PC-3 (cell line): Measurements from ENCODE around the gene ERICH3. TPM values are rescaled to one million over a fixed set of nuclear protein-coding genes. Genes with fewer than 3 reads are reported as not detected.
A peak's percentile ranks its signal among the peaks of the same experiment; 100 is the strongest.

ENCODE experiments used
- ATAC-seq: fragments of 200-7000 bp; cut with Tn5 transposase; 2 replicates; pipeline ENCODE4 v1.9.1; 2020; ENCODE audit warnings: mild to moderate bottlenecking, moderate library complexity
- BruUV-seq: library from RNA; stranded (reverse); fragments of 400-500 nt; replicated peaks from 2 replicates; lab custom pipeline; 2021; lab: Mats Ljungman, UMichigan
- CTCF ChIA-PET: fragments of 300-600 bp; sonication (Branson Sonifier 250); formaldehyde crosslinking; loops from one replicate; lab custom pipeline; 2022; ENCODE audit warnings: antibody characterized with exemption; lab: Charles Lee
- POLR2A ChIA-PET: fragments of 300-600 bp; sonication (Branson Sonifier 250); formaldehyde crosslinking; loops from one replicate; lab custom pipeline; 2022; ENCODE audit warnings: antibody characterized with exemption; ENCODE audit not compliant: unreplicated experiment; lab: Charles Lee
- DNase-seq: peaks from one replicate; pipeline ENCODE4 v3.0.0-alpha.2; 2015
- H2AFZ ChIP-seq: fragments of 300-600 bp; sonication (generic); 2 replicates; pipeline ENCODE4 v1.6.0; 2016; ENCODE audit warnings: antibody characterized with exemption, low read length
- H3F3A ChIP-seq: fragments of 300-600 bp; sonication (generic); one replicate; pipeline ENCODE4 v1.6.0; 2017; ENCODE audit warnings: antibody characterized with exemption, low read length, control low read depth, mild to moderate bottlenecking; ENCODE audit not compliant: unreplicated experiment
- H3K27ac ChIP-seq: fragments of 300-600 bp; sonication (generic); 2 replicates; pipeline ENCODE4 v1.5.1; 2016; ENCODE audit warnings: mild to moderate bottlenecking, low read length
- H3K27me3 ChIP-seq: fragments of 300-600 bp; sonication (generic); 2 replicates; pipeline ENCODE4 v1.6.1; 2016; ENCODE audit warnings: low read length, mixed read lengths
- H3K36me3 ChIP-seq: fragments of 300-600 bp; sonication (generic); 2 replicates; pipeline ENCODE4 v1.6.1; 2016; ENCODE audit warnings: low read depth, mixed run types, low read length, mixed read lengths
- H3K4me1 ChIP-seq: fragments of 300-600 bp; sonication (generic); 2 replicates; pipeline ENCODE4 v1.5.1; 2016; ENCODE audit warnings: low read length; ENCODE audit not compliant: insufficient read depth
- H3K4me2 ChIP-seq: fragments of 300-600 bp; sonication (generic); 2 replicates; pipeline ENCODE4 v1.6.0; 2016; ENCODE audit warnings: low read length
- H3K4me3 ChIP-seq: fragments of 300-600 bp; sonication (generic); 2 replicates; pipeline ENCODE4 v1.5.1; 2016; ENCODE audit warnings: mild to moderate bottlenecking, low read length, mixed read lengths
- H3K79me2 ChIP-seq: fragments of 300-600 bp; sonication (generic); 2 replicates; pipeline ENCODE4 v1.6.1; 2017; ENCODE audit warnings: low read length, mixed read lengths
- H3K9ac ChIP-seq: fragments of 300-600 bp; sonication (generic); 2 replicates; pipeline ENCODE4 v1.6.0; 2016; ENCODE audit warnings: mild to moderate bottlenecking, low read length
- H3K9me2 ChIP-seq: fragments of 300-600 bp; sonication (generic); replicated peaks from 2 replicates; pipeline ENCODE4 v1.6.1; 2016; ENCODE audit warnings: mixed run types, low read length, mixed read lengths
- H3K9me3 ChIP-seq: fragments of 300-600 bp; sonication (generic); 2 replicates; pipeline ENCODE4 v1.6.1; 2016; ENCODE audit warnings: low read length, mixed read lengths
- H4K20me1 ChIP-seq: fragments of 300-600 bp; sonication (generic); 2 replicates; pipeline ENCODE4 v1.6.1; 2016; ENCODE audit warnings: low read length, mixed read lengths
- EZH2 ChIP-seq: fragments of 300-600 bp; sonication (generic); IDR thresholded peaks from one replicate; pipeline ENCODE4 v1.6.1; 2017; ENCODE audit warnings: antibody characterized with exemption, mild to moderate bottlenecking, low read length; ENCODE audit not compliant: unreplicated experiment
- EZH2phosphoT487 ChIP-seq: fragments of 300-600 bp; sonication (generic); IDR thresholded peaks from 2 replicates; pipeline ENCODE4 v1.6.1; 2018; ENCODE audit warnings: mild to moderate bottlenecking, antibody characterized with exemption, low read length, borderline replicate concordance
- intact Hi-C: fragments of 100-400 bp; cut with micrococcal nuclease; formaldehyde crosslinking; loops from 2 replicates; pipeline ENCODE4 v1.9.0; 2023
- total RNA-seq: library from RNA; depleted of rRNA; stranded (reverse); fragments of >200 nt; gene quantifications from 2 replicates; pipeline ENCODE4 v1.2.3, GENCODE V29; 2014
- TF ChIP-seq, protein P1 (sequence below): fragments of 300-600 bp; sonication (generic); conservative IDR thresholded peaks from 2 replicates; pipeline ENCODE4 v1.5.1; 2017; ENCODE audit warnings: antibody characterized with exemption, low read depth, mild to moderate bottlenecking, low read length

Gene ERICH3
- total RNA-seq, 1 experiment from 2014 or later = not detected

DNA sequence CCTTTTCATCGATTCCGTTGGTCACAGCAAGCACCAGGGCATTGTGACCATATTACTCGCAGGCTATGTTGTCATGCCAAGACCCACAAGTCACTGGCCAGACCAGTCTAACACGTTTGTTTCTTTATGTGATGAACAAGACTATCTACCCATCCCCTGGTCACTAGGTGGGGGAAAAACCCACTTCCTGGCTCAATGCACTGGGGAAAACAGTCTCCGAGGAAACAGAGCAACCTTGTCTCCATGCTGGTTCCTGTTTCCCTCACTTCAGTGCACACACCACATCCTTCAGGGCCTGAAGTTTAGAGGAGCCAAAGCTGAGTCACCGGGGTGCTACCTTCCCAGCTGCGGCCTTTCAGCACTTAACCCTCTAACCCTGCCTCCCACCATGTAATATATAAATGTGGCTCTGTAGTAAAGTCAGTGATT lies 20.9 kb downstream of the ERICH3 start:
- peak overlapping the region; percentile 96 for H3K27ac ChIP-seq
- BruUV-seq = no TSS peak
- POLR2A ChIA-PET = no interaction called here
- ATAC-seq (peak; percentile 90), DNase-seq (peak; percentile 99)
- no peaks in the 10 kb centered on the region for H3K27me3 ChIP-seq
- no peaks in the 10 kb centered on the region for H4K20me1 ChIP-seq
- no peaks in the 10 kb centered on the region for H3K79me2 ChIP-seq
- no peaks in the 10 kb centered on the region for H3K9me2 ChIP-seq
- intact Hi-C loops = loop anchor here (1.0 to 10.0 kb wide), 3 partner anchors 41 to 298 kb away; partner anchors contain the start of genes CRYZ and TYW3
- no peaks in the 10 kb centered on the region for H3K9me3 ChIP-seq
- H3K4me1 ChIP-seq = peaks cover 46% of the 10 kb centered on the region
- CTCF ChIA-PET = interaction anchor here (0.6 to 1.4 kb wide), 2 partner anchors 24 to 81 kb away, joined by 5 read pairs; no protein-coding TSS in a partner anchor
- H3K9ac ChIP-seq = peak overlapping the region; percentile 61; the same call in 1 of the 2 replicates
- no peak overlapping the region for H3K4me3 ChIP-seq
- H3K4me2 ChIP-seq = peak overlapping the region; percentile 70
- no peaks in the 10 kb centered on the region for H3F3A ChIP-seq
- H3K36me3 ChIP-seq = no peaks in the 10 kb centered on the region
- TF ChIP-seq EZH2 (no peak), EZH2phosphoT487 (no peak)
- TF ChIP-seq, protein P1, sequence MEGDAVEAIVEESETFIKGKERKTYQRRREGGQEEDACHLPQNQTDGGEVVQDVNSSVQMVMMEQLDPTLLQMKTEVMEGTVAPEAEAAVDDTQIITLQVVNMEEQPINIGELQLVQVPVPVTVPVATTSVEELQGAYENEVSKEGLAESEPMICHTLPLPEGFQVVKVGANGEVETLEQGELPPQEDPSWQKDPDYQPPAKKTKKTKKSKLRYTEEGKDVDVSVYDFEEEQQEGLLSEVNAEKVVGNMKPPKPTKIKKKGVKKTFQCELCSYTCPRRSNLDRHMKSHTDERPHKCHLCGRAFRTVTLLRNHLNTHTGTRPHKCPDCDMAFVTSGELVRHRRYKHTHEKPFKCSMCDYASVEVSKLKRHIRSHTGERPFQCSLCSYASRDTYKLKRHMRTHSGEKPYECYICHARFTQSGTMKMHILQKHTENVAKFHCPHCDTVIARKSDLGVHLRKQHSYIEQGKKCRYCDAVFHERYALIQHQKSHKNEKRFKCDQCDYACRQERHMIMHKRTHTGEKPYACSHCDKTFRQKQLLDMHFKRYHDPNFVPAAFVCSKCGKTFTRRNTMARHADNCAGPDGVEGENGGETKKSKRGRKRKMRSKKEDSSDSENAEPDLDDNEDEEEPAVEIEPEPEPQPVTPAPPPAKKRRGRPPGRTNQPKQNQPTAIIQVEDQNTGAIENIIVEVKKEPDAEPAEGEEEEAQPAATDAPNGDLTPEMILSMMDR = no peak
- no peak overlapping the region for H2AFZ ChIP-seq

- BruUV-seq = no TSS peak
These were observed 23.0 kb downstream of the ERICH3 start for GRCh38 chr1:74650561-74650960.

More at GRCh38 chr1:74650561-74650960, 23.0 kb downstream of the ERICH3 start:
- Histone ChIP-seq H2AFZ (no peak overlapping the region), H3F3A (no peaks in the 10 kb centered on the region), H3K4me2 (peak overlapping the region; percentile 70), H3K9ac (peak overlapping the region; percentile 12; the same call in 1 of the 2 replicates), H3K36me3 (no peaks in the 10 kb centered on the region), H3K79me2 (no peaks in the 10 kb centered on the region), H3K9me3 (no peaks in the 10 kb centered on the region), H3K4me1 (peaks cover 51% of the 10 kb centered on the region), H3K9me2 (no peaks in the 10 kb centered on the region), H3K27me3 (no peaks in the 10 kb centered on the region), H3K27ac (peak overlapping the region; percentile 96), H3K4me3 (peak overlapping the region; percentile 10; the same call in 1 of the 2 replicates), H4K20me1 (no peaks in the 10 kb centered on the region)
- peak; percentile 53 for ATAC-seq
- intact Hi-C loops = loop anchor here (10.0 kb wide), 1 partner anchor 296 kb away; no protein-coding TSS in a partner anchor
- TF ChIP-seq, protein P1 = no peak
- TF ChIP-seq EZH2phosphoT487 (no peak), EZH2 (no peak)
- POLR2A ChIA-PET = no interaction called here
- peak; percentile 79 for DNase-seq
- CTCF ChIA-PET = no interaction called here
